NCI-H146 treated with DMSO at 0.1 percent for 48 hours (cell line): ENCODE data around the gene KCNH2.
"Not testable (repeated sequence)": the region's sequence is repeated elsewhere in the genome, so short reads cannot be mapped to it uniquely, and the experiment has no call there.

Experiments
- DNase-seq: peaks from one replicate; lab custom pipeline; 2025; ENCODE audit not compliant: unreplicated experiment; lab: John Stamatoyannopoulos, UW

KCNH2 gene

GRCh38 chr7:151012031-151012692, 34.0 kb upstream of the KCNH2 start:
- no peak for DNase-seq

GRCh38 chr7:151011616-151012015, 33.5 kb upstream of the KCNH2 start:
- DNase-seq, result not testable (repeated sequence)

- no peak for DNase-seq
Measured at GRCh38 chr7:151011097-151011409, 32.9 kb upstream of the KCNH2 start.

GRCh38 chr7:151010307-151011096, 32.4 kb upstream of the KCNH2 start:
- DNase-seq, result no peak

GRCh38 chr7:151010037-151010306, 31.9 kb upstream of the KCNH2 start:
- no peak for DNase-seq

- no peak for DNase-seq
Measured at GRCh38 chr7:151009327-151010036, 31.4 kb upstream of the KCNH2 start.

GRCh38 chr7:151008511-151009323, 30.6 kb upstream of the KCNH2 start:
- no peak for DNase-seq

- no peak for DNase-seq
Measured at GRCh38 chr7:151008143-151008510, 30.0 kb upstream of the KCNH2 start.

- DNase-seq, result no peak
Measured at GRCh38 chr7:151007469-151007898, 29.4 kb upstream of the KCNH2 start.

- DNase-seq, result no peak
Measured at GRCh38 chr7:151006590-151007300, 28.6 kb upstream of the KCNH2 start.

- no peak for DNase-seq
Measured at GRCh38 chr7:151005566-151005965, 27.4 kb upstream of the KCNH2 start.

GRCh38 chr7:151003572-151003971, 25.5 kb upstream of the KCNH2 start:
- no peak for DNase-seq

GRCh38 chr7:151001546-151001945, 23.4 kb upstream of the KCNH2 start:
- DNase-seq, result no peak

- no peak for DNase-seq
Measured at GRCh38 chr7:151000897-151001495, 22.9 kb upstream of the KCNH2 start.

GRCh38 chr7:150999497-151000230, 21.5 kb upstream of the KCNH2 start:
- no peak for DNase-seq

GRCh38 chr7:150999001-150999400, 20.9 kb upstream of the KCNH2 start:
- no peak for DNase-seq

- DNase-seq, result no peak
Measured at GRCh38 chr7:150998341-150998740, 20.2 kb upstream of the KCNH2 start.

GRCh38 chr7:150997817-150998216, 19.7 kb upstream of the KCNH2 start:
- no peak for DNase-seq

GRCh38 chr7:150997075-150997511, 19.0 kb upstream of the KCNH2 start:
- no peak for DNase-seq
